Measurements from ENCODE around the gene DYRK2.

DNA sequence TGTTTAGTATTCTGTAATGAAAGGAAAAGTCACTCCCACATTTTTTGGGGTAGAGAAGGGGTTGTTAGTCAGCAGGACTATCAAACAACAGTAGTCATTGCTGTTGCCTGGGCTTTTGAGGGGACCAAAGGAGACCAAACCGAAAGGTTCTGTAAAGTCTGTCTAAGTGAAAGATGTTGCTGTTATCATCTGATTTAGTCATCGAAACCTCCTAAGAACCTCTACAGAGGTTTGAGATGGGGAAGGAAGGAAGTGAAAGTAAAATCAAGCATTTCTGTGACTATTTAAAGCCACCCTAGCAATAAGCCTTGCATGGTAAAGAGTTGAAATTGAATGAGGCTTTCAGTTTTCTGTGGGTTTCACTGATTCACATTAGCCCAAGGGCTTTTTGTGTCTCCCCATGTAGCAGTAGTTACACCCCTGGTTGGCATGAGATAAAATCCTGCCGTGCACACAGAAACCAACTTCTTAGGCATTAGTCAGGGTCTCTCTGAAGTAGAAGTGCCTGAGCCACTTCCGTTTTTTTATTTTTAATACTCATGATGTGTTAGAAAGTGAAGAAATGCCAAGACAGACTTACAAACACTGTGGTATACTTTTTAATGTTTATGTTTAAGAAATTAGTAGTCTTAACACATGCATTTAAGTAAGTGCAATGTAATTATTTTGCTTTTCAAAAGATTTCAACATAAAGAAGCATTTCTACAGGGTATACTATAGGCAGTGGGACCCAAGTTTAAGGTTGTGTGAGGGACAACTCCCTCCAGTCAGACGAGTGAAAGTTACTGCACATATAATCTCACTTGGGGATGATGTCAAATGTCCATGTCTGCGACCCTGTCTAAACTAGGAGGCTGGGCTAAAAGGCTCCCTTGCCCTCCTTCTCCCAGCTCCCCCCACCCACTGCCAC, 50.4 kb downstream of the DYRK2 start:
- TF ChIP-seq CTCF (conservative IDR thresholded peaks at IDR 0.05; ENCODE audit: low read depth in 2 of 2): no peak
- no peak for TF ChIP-seq EZH2 (IDR thresholded peaks at IDR 0.05; ENCODE audit: low read depth, unreplicated experiment)
- TF ChIP-seq, protein P1, sequence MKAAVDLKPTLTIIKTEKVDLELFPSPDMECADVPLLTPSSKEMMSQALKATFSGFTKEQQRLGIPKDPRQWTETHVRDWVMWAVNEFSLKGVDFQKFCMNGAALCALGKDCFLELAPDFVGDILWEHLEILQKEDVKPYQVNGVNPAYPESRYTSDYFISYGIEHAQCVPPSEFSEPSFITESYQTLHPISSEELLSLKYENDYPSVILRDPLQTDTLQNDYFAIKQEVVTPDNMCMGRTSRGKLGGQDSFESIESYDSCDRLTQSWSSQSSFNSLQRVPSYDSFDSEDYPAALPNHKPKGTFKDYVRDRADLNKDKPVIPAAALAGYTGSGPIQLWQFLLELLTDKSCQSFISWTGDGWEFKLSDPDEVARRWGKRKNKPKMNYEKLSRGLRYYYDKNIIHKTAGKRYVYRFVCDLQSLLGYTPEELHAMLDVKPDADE (IDR thresholded peaks at IDR 0.05): no peak
- TF ChIP-seq, protein P2, sequence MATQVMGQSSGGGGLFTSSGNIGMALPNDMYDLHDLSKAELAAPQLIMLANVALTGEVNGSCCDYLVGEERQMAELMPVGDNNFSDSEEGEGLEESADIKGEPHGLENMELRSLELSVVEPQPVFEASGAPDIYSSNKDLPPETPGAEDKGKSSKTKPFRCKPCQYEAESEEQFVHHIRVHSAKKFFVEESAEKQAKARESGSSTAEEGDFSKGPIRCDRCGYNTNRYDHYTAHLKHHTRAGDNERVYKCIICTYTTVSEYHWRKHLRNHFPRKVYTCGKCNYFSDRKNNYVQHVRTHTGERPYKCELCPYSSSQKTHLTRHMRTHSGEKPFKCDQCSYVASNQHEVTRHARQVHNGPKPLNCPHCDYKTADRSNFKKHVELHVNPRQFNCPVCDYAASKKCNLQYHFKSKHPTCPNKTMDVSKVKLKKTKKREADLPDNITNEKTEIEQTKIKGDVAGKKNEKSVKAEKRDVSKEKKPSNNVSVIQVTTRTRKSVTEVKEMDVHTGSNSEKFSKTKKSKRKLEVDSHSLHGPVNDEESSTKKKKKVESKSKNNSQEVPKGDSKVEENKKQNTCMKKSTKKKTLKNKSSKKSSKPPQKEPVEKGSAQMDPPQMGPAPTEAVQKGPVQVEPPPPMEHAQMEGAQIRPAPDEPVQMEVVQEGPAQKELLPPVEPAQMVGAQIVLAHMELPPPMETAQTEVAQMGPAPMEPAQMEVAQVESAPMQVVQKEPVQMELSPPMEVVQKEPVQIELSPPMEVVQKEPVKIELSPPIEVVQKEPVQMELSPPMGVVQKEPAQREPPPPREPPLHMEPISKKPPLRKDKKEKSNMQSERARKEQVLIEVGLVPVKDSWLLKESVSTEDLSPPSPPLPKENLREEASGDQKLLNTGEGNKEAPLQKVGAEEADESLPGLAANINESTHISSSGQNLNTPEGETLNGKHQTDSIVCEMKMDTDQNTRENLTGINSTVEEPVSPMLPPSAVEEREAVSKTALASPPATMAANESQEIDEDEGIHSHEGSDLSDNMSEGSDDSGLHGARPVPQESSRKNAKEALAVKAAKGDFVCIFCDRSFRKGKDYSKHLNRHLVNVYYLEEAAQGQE (IDR thresholded peaks at IDR 0.05; ENCODE audit: unreplicated experiment): no peak
- TF ChIP-seq POLR2AphosphoS5 (IDR thresholded peaks at IDR 0.05; ENCODE audit: low read depth): no peak
- no peak for TF ChIP-seq EZH2phosphoT487 (IDR thresholded peaks at IDR 0.05; ENCODE audit: unreplicated experiment)
- TF ChIP-seq CREB1 (CRISPR knock-in tag; IDR thresholded peaks at IDR 0.05; ENCODE audit: low read depth): no peak
- TF ChIP-seq ZNF331 (CRISPR knock-in tag; IDR thresholded peaks at IDR 0.05; ENCODE audit: low read depth): no peak
- no peak for TF ChIP-seq JUNB (IDR thresholded peaks at IDR 0.05; ENCODE audit: unreplicated experiment)
- no peak for TF ChIP-seq STAT1 (IDR thresholded peaks at IDR 0.05; ENCODE audit: unreplicated experiment)

All from GM23338 (cell line).